Measurements from ENCODE around the gene MAX.

MAX gene

GRCh38 chr14:65072256-65072655, 30.1 kb downstream of the MAX start:
- DNase-seq: no peak

GRCh38 chr14:65071544-65071943, 30.8 kb downstream of the MAX start:
- DNase-seq: no peak

DNA sequence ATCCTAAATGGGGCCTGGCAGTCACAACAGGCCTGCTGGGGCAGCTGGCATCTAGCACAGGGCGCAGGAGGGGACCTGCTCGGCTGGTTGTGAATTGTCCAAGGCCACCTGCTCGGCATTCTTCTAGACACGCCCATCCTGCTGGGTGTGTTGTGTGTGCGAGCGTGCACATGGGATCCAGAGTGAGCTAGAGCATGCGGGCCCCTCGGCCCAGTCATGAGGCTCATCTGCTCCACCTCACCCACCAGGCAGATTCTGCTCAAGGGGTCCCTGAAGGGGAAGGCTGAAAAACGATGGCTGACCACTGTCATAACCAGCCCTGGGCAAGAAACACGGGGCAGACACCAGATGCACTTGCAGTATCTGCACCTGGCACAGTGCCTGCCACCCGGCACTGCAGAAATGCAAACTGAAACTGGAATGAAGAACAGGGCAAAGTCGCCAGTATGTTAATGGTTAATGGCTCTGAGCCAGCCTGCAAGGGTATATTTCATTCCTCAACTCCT, 31.8 kb downstream of the MAX start:
- peak; percentile 53 to 89 for DNase-seq

DNA sequence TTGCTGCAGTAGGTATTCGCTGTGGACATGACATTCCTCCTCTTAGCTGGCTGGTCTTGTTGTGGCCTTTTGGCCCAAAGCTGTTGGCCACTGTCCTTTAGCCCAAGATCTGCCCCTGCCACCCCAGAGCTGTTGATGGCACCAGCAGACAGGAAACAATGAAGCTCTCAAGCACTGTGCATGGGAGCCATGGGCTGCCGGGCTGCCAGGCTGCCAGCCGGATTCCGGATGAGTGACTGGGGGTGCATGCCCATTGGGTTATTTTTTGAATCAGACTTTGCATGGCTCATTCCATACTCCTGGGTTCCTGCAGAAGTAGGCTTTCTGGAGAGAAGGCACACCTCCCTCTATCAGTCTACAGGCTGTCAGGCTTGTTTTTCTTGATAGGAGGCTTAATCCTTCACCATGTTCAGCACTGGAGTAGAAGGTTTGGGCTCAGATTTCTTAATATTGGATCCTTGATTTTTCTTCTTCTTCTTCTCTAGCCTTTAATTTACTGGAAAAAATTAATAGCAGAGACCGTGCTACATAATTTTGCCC, 32.4 kb downstream of the MAX start:
- no peak for DNase-seq

DNA sequence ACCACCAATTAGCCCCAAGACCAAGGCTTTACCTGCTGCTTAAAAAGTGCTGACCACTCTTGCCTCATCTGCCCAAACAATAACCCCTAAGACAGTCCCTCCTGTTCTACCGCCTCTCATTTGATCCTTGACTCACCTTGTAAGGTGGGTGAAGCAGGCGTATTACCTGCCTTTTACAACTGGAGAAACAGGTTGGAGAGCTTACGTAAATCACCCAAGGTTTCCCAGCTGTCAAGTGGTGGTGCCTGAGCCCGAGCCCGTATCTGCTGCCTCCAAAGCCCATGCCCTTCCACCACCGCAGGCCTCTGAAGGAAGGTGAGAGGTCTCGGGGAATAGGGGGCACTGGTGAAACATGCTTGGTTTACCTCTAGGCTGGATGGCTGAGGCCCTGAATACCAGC, 36.6 kb downstream of the MAX start:
- DNase-seq: no peak

GRCh38 chr14:65062096-65063075, 39.9 kb downstream of the MAX start:
- peak in 1 of 2 experiments; percentile 40 for DNase-seq

DNA sequence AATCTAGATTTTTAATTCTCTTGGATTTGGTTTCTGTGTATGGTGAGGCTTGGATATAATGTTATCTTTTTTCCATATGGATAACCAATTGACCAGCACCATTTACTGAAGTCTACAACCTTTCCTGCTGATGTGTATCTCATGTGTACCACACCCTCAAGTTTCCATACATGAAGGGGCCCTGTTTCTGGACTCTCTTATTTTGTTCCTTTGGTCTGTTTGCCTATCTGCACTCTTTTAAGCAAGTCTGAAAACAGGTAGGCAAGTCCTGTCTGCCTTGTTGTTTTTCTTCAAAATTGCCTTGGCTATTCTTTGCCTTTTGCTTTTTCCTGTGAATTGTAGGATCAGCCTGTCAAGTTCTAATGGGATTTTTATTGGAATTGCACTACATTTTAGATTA, 44.6 kb downstream of the MAX start:
- no peak for DNase-seq

- DNase-seq: no peak
These were observed 47.7 kb downstream of the MAX start for GRCh38 chr14:65054471-65055085.

DNA sequence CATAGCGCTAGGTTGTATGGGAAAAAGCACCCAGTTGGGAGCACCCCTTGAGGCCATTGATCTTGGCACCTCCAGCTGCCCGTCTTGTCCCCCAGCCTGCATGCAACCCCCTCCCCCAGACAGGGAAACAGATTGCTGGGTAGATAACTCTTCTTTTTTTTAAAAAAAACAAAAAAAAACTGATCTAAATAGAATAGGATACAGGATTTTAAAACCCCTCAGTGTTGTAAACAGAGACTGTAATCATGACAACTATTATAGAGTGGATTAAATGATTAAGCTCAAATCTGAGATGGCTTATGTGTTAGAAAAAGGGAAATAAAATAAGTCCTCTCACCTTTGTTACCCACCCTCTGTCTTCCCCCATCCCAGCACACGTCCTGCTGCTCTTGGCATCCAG, 48.9 kb downstream of the MAX start:
- DNase-seq: no peak

GRCh38 chr14:65052832-65053231, 49.5 kb downstream of the MAX start:
- no peak for DNase-seq

DNA sequence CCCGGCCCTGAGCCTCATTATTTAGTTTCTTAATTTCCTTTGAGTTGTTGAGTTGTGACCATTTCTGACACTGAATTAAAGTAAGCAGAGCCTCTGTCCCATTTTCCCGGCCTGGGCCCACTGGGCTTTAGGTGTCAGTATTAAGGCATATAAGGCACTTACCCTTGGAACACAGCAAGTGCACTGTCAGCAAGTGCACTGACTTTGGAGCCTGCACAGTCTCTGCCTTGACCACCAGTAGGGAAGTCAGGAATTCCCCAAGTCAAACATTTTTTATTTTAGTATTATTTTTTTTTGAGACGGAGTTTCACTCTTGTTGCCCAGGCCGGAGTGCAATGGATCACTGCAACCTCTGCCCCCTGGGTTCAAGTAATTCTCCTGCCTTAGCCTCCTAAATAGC, 56.6 kb downstream of the MAX start:
- no peak for DNase-seq

DNA sequence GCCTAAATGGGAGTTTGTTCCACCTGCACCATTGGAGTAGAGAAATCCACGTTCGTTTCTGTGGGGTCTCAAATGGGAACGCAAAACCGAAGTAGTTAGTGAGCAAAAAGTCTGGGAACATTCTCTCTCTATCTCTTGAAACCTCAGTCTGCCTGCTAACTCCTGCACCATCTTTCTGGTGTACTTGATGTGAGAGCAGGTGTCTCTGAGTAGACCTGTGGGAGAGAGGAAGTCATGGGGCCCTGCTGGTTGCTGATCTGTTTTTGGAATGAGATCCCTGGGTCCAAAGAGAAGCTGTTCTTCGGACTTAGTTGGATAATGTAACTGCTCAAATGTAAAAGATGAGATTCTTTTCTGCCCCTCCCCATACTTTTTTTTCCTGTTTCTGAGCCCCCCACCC, 57.3 kb downstream of the MAX start:
- DNase-seq: no peak

- no peak for DNase-seq
These were observed 57.7 kb downstream of the MAX start for GRCh38 chr14:65044596-65044959.

DNA sequence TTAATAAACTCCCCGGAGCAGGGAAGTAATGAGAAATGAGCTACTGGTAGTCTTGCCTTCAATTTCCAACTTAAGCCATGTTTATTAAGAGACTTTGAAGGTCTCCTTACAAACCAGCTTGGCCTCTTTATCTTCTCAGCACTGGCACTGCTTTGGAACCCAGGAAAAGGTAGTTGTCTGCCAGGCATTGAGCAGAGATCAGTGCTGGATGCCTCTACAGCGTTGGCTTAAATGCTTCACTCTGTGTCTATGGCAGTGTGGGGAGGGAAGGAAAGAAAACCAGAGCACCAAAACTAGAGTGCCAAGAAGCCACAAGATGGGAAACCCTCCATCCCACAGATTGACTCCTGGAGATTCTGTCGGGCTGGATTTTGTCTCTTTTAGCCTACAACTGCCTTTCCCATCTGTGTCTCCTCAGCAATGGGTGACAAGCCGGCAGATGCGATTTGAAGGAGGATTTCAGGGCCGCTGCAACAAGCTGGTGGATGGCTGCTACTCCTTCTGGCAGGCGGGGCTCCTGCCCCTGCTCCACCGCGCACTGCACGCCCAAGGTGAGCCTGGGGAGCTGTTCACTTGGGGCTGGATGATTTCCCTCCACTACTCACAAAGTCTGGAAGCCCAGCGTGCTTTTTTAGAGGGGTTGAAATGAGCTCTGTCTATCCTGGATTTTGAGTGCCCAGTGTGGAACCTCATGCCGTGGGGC, 58.3 kb downstream of the MAX start:
- no peak for DNase-seq

- DNase-seq: no peak
These were observed 59.5 kb downstream of the MAX start for GRCh38 chr14:65042731-65043372.

- DNase-seq: no peak
These were observed 60.0 kb downstream of the MAX start for GRCh38 chr14:65042296-65042695.

DNA sequence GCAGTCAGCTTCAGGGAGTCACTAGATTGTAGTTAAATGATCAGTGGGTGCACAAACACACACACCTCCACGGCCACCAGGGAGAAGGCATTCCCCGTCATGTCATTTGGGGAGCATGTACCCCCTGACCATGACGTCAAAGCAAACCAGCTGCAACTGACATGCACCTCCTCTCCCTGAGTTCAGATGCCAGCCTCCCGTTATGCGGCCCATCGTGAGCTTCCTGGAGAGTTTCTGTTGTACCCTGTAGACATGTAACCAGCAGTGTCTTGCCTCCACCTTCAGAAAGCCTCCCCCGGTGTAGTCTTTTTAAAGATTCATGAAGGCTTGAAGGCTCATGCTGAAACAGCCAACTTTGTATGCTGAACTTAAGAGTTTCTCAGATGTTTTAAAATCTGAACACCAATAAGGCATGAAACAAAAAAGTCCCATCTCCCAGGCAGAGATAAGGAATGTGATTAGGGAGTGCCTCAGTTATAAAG, 60.8 kb downstream of the MAX start:
- DNase-seq: no peak

DNA sequence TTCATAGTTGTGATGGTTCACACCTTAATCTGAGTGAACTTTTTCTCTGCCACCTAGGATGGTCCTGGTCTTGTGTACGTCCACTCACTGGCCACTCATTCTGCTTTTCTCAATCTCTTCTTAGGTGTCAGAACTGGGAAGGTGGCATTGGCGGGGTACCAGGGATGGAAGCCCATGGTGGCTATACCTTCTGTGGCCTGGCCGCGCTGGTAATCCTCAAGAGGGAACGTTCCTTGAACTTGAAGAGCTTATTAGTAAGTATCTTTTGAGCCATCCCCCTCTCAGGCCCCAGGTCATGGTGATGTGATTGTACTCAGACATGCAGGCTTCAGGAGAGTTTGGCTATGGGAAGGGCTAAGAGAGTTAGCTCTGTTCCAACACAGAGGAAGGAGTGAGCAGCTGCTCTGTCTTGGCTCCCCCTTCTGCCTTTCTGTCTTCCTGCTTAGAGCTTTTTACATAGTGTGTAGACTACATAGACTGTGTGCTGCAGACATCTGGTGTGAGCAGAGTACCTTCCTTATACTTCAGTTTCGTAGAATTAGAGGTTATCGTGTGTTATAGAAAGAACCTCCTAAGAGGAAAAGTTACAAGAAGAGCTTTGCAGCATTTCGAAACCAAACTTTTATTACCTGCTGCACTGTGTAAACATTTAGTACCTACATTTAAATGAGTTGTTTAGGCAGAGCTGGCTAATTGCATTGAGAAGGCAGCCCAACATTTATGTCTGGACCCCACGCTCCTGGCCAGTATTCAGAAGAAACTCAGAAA, 61.5 kb downstream of the MAX start:
- DNase-seq: no peak

- DNase-seq: no peak
These were observed 63.4 kb downstream of the MAX start for GRCh38 chr14:65038966-65039365.

DNA sequence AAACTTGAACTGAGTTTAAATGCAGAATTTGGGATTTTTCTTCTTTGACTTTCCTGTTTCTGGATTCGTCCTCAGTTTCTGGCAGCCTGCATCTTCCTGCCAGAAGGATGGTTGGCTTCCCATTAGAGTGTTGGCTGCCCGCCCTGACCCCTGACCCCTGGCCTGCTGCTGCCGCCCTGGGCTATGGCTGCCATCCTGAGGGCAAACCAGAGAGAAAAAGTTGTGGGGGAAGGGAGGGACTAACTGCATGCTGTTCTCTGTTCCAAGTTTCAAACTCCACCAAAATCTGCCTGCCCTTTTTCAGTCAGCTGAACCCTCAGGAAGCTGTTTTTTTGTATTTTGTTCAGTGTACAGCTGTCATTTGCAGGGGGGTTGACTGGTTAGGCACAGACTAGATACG, 67.3 kb downstream of the MAX start:
- no peak for DNase-seq

DNA sequence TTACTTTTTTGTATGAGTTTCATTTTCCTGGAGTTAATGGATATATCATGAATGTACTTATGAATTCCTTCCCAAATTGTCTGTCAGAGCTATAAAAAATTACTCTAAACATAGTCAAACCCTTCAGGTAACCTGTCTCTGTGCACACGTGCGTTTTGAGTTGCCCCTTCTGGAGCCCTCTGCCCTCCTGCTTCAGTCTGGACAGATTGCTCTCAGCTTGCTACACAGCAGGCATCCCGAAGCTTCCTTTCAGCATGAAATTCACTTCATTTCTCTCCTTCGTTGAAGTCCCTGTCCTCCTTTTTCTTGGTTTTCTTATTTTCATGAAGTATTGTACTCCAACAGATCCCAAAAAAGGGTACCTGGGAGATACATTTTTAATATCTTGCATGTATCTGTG, 68.3 kb downstream of the MAX start:
- peak in 1 of 2 experiments; percentile 62 for DNase-seq

DNA sequence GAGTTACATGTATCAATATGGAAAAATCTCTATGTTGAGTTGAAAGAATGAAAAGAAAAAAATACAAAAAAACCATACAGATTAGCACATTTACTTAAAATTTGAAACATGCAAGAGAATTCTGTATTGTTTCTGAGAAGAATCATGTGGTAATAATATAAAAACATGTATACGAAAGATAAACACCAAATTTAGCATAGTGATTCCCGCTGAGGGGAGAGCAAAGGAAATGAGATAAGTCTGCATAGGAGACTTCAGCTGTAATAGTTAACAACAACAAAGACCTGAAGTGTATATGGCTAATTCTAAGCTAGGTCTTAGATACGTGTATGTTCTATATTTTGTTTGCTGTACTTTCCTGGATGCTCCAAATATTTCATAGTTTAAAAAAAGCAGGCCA, 69.1 kb downstream of the MAX start:
- DNase-seq: no peak

Measured in cerebellar nuclear complex (tissue), 1 donor.